ENCODE results near the gene MRPS31.

Gene MRPS31

GRCh38 chr13:40770934-40771618 lies at the start of gene MRPS31:
Gene MRPS31, minus strand, starts transcription at chr13:40771190. Its CDS starts 54 bp downstream, at chr13:40771136.
- Mint-ChIP-seq H3K27me3 (ENCODE audit: low read depth) (no peaks in the 10 kb centered on the region), H3K36me3 (ENCODE audit: low read depth) (peaks cover 8% of the 10 kb centered on the region), H3K9me3 (no peaks in the 10 kb centered on the region), H3K4me1 (ENCODE audit: low read depth) (peaks cover 26% of the 10 kb centered on the region), H3K27ac (peak within 1 kb of the TSS; percentile 97), H3K4me3 (peak within 1 kb of the TSS; percentile 99)
- DNase-seq (ENCODE audit: low spot score) = peak; percentile 93

GRCh38 chr13:40819797-40820315 lies 48.9 kb upstream of the MRPS31 start:
- Mint-ChIP-seq H3K9me3 (no peaks in the 10 kb centered on the region), H3K4me1 (ENCODE audit: low read depth) (peaks cover 4% of the 10 kb centered on the region), H3K27ac (no peak overlapping the region), H3K4me3 (no peak overlapping the region), H3K27me3 (ENCODE audit: low read depth) (no peaks in the 10 kb centered on the region), H3K36me3 (ENCODE audit: low read depth) (peaks cover 2% of the 10 kb centered on the region)
- no peak for DNase-seq (ENCODE audit: low spot score)

GRCh38 chr13:40818926-40819325 lies 47.9 kb upstream of the MRPS31 start:
- Mint-ChIP-seq H3K9me3 (no peaks in the 10 kb centered on the region), H3K27ac (no peak overlapping the region), H3K36me3 (ENCODE audit: low read depth) (peaks cover 5% of the 10 kb centered on the region), H3K4me1 (ENCODE audit: low read depth) (peaks cover 6% of the 10 kb centered on the region), H3K27me3 (ENCODE audit: low read depth) (no peaks in the 10 kb centered on the region), H3K4me3 (no peak overlapping the region)
- DNase-seq (ENCODE audit: low spot score) = no peak

- Mint-ChIP-seq H3K27me3 (ENCODE audit: low read depth) (no peaks in the 10 kb centered on the region), H3K9me3 (no peaks in the 10 kb centered on the region), H3K36me3 (ENCODE audit: low read depth) (peaks cover 8% of the 10 kb centered on the region), H3K4me1 (ENCODE audit: low read depth) (peaks cover 2% of the 10 kb centered on the region), H3K4me3 (no peak overlapping the region), H3K27ac (no peak overlapping the region)
- no peak for DNase-seq (ENCODE audit: low spot score)
Measured at GRCh38 chr13:40814803-40815202, 43.8 kb upstream of the MRPS31 start.

GRCh38 chr13:40813667-40814454 lies 42.9 kb upstream of the MRPS31 start:
- Mint-ChIP-seq H3K4me3 (no peak overlapping the region), H3K27me3 (ENCODE audit: low read depth) (no peaks in the 10 kb centered on the region), H3K36me3 (ENCODE audit: low read depth) (peaks cover 15% of the 10 kb centered on the region), H3K27ac (no peak overlapping the region), H3K4me1 (ENCODE audit: low read depth) (peaks cover 2% of the 10 kb centered on the region), H3K9me3 (no peaks in the 10 kb centered on the region)
- no peak for DNase-seq (ENCODE audit: low spot score)

- peaks cover 15% of the 10 kb centered on the region for H3K36me3 Mint-ChIP-seq (ENCODE audit: low read depth)
- no peaks in the 10 kb centered on the region for H3K9me3 Mint-ChIP-seq
- H3K27ac Mint-ChIP-seq = no peak overlapping the region
- no peak for DNase-seq (ENCODE audit: low spot score)
- H3K4me3 Mint-ChIP-seq = no peak overlapping the region
- peaks cover 2% of the 10 kb centered on the region for H3K4me1 Mint-ChIP-seq (ENCODE audit: low read depth)
- H3K27me3 Mint-ChIP-seq (ENCODE audit: low read depth) = no peaks in the 10 kb centered on the region
Measured at GRCh38 chr13:40812724-40813445, 41.9 kb upstream of the MRPS31 start.

GRCh38 chr13:40812102-40812501 lies 41.1 kb upstream of the MRPS31 start:
- peaks cover 18% of the 10 kb centered on the region for H3K36me3 Mint-ChIP-seq (ENCODE audit: low read depth)
- no peak overlapping the region for H3K4me3 Mint-ChIP-seq
- H3K27me3 Mint-ChIP-seq (ENCODE audit: low read depth) = no peaks in the 10 kb centered on the region
- H3K27ac Mint-ChIP-seq = no peak overlapping the region
- no peak for DNase-seq (ENCODE audit: low spot score)
- peaks cover 2% of the 10 kb centered on the region for H3K4me1 Mint-ChIP-seq (ENCODE audit: low read depth)
- no peaks in the 10 kb centered on the region for H3K9me3 Mint-ChIP-seq

GRCh38 chr13:40809471-40809870 lies 38.5 kb upstream of the MRPS31 start:
- H3K36me3 Mint-ChIP-seq (ENCODE audit: low read depth) = peaks cover 22% of the 10 kb centered on the region
- no peaks in the 10 kb centered on the region for H3K9me3 Mint-ChIP-seq
- H3K27ac Mint-ChIP-seq = no peak overlapping the region
- H3K4me1 Mint-ChIP-seq (ENCODE audit: low read depth) = peaks cover 2% of the 10 kb centered on the region
- no peak for DNase-seq (ENCODE audit: low spot score)
- H3K27me3 Mint-ChIP-seq (ENCODE audit: low read depth) = no peaks in the 10 kb centered on the region
- H3K4me3 Mint-ChIP-seq = no peak overlapping the region

GRCh38 chr13:40806241-40806640 lies 35.3 kb upstream of the MRPS31 start:
- Mint-ChIP-seq H3K4me1 (ENCODE audit: low read depth) (no peaks in the 10 kb centered on the region), H3K9me3 (no peaks in the 10 kb centered on the region), H3K4me3 (no peak overlapping the region), H3K27me3 (ENCODE audit: low read depth) (no peaks in the 10 kb centered on the region), H3K27ac (no peak overlapping the region), H3K36me3 (ENCODE audit: low read depth) (peaks cover 26% of the 10 kb centered on the region)
- no peak for DNase-seq (ENCODE audit: low spot score)

GRCh38 chr13:40803316-40803715 lies 32.3 kb upstream of the MRPS31 start:
- no peak overlapping the region for H3K27ac Mint-ChIP-seq
- H3K4me1 Mint-ChIP-seq (ENCODE audit: low read depth) = peaks cover 7% of the 10 kb centered on the region
- peaks cover 27% of the 10 kb centered on the region for H3K36me3 Mint-ChIP-seq (ENCODE audit: low read depth)

GRCh38 chr13:40801255-40802217 lies 30.5 kb upstream of the MRPS31 start:
- no peak overlapping the region for H3K27ac Mint-ChIP-seq
- no peak overlapping the region for H3K4me3 Mint-ChIP-seq
- H3K36me3 Mint-ChIP-seq (ENCODE audit: low read depth) = peaks cover 23% of the 10 kb centered on the region
- DNase-seq (ENCODE audit: low spot score) = no peak
- peaks cover 7% of the 10 kb centered on the region for H3K4me1 Mint-ChIP-seq (ENCODE audit: low read depth)
- no peaks in the 10 kb centered on the region for H3K9me3 Mint-ChIP-seq
- H3K27me3 Mint-ChIP-seq (ENCODE audit: low read depth) = no peaks in the 10 kb centered on the region

More at GRCh38 chr13:40803316-40803715, 32.3 kb upstream of the MRPS31 start:
- Mint-ChIP-seq H3K9me3 (no peaks in the 10 kb centered on the region), H3K27me3 (ENCODE audit: low read depth) (no peaks in the 10 kb centered on the region), H3K4me3 (no peak overlapping the region)
- no peak for DNase-seq (ENCODE audit: low spot score)

- no peaks in the 10 kb centered on the region for H3K27me3 Mint-ChIP-seq (ENCODE audit: low read depth)
- no peak for DNase-seq (ENCODE audit: low spot score)
- no peak overlapping the region for H3K27ac Mint-ChIP-seq
- no peaks in the 10 kb centered on the region for H3K9me3 Mint-ChIP-seq
- H3K4me1 Mint-ChIP-seq (ENCODE audit: low read depth) = peaks cover 7% of the 10 kb centered on the region
- peaks cover 22% of the 10 kb centered on the region for H3K36me3 Mint-ChIP-seq (ENCODE audit: low read depth)
- H3K4me3 Mint-ChIP-seq = no peak overlapping the region
Measured at GRCh38 chr13:40800559-40800958, 29.6 kb upstream of the MRPS31 start.

GRCh38 chr13:40799508-40799907 lies 28.5 kb upstream of the MRPS31 start:
- Mint-ChIP-seq H3K4me1 (ENCODE audit: low read depth) (peaks cover 7% of the 10 kb centered on the region), H3K9me3 (no peaks in the 10 kb centered on the region), H3K36me3 (ENCODE audit: low read depth) (peaks cover 20% of the 10 kb centered on the region)

More at GRCh38 chr13:40799508-40799907, 28.5 kb upstream of the MRPS31 start:
- DNase-seq (ENCODE audit: low spot score) = no peak
- Mint-ChIP-seq H3K27ac (no peak overlapping the region), H3K4me3 (peak overlapping the region; percentile 36), H3K27me3 (ENCODE audit: low read depth) (no peaks in the 10 kb centered on the region)
